Measurements from ENCODE around the gene RPL29.
"Not testable (repeated sequence)": the region's sequence is repeated elsewhere in the genome, so short reads cannot be mapped to it uniquely, and the experiment has no call there.

RPL29 gene

DNA sequence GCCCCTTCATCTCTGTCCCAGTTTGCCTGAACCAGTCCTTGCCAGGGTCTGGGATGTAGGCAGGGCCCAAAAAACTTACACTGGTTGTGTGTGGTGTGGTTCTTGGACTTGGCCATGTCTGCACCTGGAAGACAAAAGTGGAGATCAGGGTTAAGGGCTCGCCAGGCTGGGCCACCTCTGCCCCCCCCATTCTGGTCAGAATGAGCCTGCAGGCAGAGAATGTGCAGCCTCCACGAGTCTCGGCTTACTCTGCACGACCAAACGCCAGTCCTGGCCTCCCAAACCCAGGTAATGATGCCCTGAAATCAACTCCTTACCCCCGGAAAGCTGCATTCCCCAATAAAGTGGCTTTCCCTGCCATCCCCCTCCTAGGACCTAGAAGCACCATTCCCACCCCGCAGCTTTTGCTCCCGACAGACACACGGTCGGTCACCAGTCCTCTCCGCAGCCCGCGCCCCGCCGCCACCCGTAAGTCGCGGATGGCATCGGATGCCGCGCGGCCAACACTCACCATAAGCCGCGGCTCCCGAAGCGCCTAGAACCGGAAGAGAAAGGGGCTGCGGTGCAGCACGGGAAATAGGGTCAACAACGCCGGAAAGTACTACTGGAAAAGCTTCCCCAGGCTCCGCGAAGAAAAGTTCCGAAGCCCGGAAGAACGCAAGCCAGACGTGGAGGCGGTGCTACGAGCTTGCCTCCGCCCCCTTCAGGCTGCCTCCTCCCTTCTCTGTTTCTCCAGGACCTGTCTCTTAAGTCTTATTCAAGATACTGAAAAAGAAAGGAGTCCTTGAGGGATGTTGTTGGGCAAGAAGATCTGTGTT is at the start of gene RPL29:
RPL29 (minus strand) TSS at position 550 of the 818 bp plus-strand sequence; CDS start at position 116, 434 bp downstream.
- peak; percentile 81 to 94 for DNase-seq

DNA sequence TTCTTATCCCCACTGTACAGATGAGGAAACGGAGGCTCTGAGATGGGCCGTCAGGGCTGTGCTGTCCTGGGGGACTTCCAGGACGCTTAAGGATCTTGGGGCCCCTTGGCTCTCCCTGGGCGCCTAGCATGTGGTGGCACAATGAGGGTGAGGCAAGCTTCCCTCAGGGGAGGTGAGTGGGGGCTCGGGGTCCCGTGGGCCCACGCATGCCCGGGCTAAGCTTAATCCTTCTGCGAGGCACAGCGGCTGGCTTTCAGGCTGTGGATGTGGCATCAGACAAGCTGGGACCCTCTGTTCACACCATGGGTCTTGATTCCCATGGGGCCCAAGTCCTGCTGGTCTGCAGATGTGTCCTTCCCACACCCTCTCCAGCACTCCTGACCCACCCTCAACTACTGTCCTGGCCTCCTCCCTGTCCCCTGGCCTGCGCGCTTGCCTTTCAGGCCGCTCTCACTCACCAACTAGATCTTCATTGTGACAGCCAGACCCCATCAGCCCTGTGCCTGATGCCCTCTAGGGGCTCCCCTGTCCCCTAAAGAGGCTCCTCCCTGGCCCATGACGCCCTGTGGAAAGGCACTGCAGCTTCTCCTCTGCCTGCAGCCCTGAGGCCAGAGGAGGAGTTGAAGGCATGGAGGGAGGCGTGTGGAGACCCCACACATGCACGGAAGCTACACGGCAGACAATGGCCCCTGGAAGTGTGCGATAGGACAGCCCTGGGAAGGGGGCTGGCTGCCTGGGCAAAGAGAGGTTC is 49.3 kb upstream of the RPL29 start:
- DNase-seq: peak in 1 of 2 experiments; percentile 49

DNA sequence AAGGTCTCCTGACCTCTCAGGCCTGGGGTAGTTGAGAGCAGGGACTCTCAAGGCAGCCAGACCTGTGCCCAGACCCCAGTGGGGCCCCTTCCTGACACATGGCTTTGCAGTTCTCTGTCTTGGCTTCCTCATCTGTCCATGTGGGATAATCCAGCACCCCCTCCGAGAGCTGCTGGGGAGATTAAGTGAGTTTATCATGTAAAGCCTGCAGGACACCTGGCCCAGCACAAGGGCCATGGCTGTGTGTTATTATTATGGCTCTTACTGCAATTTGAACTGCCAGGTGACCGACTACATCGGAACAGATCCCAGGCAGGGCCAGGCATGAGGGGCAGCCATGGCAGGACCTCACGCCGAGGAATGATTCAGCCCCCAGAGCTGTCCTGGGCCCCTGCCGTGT is 48.1 kb upstream of the RPL29 start:
- peak; percentile 69 to 92 for DNase-seq

DNA sequence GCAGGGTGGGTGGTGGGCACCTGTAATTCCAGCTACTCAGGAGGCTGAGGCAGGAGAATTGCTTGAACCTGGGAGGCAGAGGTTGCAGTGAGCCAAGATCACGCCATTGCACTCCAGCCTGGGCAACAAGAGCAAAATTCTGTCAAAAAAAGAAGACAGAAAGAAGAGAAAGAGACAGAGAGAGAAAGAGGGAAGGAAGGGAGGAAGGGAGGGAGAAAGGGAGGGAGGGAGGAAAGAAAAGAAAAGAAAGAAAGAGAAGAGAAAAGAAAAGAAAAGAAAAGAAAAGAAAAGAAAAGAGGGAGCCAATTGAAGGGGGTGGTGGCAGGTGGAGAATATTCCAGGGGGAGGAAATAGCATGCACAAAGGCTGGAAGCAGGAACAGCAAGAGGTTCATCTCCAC is 47.3 kb upstream of the RPL29 start:
- not testable (repeated sequence) for DNase-seq

DNA sequence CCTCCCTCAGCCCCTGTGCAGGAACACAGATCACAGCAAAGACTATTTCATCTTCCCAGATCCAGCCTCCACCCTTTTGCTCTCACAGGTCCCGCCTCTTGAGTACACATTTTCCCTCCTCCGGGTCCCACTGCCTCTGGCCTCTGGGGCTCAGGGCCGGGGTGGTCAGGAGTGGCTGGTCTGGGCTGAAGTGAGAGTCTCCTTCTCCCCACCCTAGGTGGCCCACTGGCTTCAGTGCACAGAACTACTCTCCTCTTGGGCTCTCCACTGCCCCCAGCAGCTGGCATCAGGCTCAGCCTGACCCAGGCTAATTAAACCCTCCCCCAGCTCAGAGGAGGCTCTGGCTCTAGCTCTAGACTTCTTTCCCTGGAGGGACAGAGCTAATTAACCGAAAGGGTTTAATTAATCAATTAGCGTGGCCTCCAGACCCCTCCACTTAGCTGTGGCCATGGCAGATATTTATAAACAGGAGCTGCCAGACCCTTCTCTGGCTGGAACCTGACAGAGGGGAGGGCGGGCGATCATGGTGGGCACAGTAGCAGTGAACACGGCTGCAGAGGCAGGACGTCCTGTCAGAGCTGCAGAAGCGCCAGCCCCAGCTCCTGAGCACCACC is 45.5 kb upstream of the RPL29 start:
- peak; percentile 41 to 66 for DNase-seq

DNA sequence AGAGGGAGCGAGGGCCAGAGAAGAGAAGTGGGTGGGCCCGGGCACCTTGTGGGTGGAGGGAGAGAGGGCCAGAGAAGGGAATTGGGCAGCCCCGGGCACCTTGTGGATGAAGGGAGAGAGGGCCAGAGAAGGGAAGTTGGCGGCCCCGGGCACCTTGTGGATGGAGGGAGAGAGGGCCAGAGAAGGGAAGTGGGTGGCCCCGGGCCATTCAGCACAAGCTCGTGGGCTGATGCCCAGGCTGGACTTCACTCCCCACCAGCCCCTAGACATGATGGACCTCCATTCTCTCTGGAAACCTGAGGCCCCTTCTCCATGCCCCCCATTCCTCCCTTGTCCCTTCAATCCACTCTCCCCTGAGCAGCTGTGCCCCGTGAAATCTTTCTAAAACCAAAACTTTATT is 44.9 kb upstream of the RPL29 start:
- no peak for DNase-seq

DNA sequence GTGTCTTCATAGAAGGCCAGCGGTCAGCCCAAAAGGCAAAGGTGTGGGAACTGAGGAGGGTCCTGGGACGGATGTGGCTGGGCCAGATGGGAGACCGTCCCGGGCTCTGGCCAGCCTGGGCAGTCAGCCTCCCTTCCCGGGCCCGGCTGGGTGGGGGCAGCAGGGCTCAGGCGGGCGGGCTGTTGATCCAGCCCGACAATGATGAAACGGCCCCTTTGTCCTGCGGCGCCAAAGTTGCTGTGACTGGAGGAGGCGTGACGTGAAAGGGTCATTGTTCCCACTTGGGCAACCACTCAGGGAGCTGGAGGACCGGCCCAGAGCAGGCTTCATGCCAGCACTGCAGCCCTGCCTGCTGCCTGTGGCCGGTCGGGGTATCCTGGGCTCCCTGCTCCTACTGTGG is 44.2 kb upstream of the RPL29 start:
- DNase-seq: no peak

DNA sequence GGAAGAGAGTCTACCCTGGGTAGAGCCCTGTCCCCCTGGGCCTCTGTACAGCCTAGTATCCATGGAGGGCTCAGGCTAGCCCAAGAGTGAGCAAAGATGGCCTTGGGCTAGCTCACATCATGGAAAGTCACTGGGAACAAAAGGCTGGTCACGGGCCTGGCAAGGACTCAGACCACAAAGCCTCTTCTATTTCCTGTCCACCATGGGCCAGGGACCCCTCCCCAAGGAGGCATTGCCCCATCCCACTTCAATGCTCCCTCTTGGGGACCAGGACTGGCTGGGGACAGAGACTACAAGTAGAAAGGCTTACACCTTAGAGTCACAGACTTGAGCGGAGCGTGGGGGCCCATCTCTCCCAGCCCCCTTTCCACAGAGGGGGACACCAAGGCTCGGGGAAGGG is 43.7 kb upstream of the RPL29 start:
- DNase-seq: no peak

DNA sequence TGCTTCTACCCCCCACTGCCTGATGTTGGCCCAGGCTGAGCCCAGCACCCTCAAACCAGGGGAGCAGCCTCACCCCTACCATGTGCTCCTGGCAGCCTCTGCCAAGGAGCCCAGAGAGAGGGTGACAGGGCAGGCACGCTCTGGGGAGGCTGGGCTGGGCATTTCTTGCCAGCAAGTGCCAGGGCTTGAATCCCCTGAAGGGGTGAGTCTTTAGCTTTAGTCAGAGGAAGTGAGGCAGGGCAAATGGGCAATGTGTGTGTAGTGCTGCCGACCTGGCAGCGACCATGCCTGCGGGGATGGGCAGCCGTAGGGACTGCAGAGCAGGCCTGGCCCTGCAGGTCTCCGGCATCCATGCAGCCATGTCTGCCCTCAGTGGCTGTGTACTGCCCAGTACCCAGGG is 42.5 kb upstream of the RPL29 start:
- DNase-seq: no peak

DNA sequence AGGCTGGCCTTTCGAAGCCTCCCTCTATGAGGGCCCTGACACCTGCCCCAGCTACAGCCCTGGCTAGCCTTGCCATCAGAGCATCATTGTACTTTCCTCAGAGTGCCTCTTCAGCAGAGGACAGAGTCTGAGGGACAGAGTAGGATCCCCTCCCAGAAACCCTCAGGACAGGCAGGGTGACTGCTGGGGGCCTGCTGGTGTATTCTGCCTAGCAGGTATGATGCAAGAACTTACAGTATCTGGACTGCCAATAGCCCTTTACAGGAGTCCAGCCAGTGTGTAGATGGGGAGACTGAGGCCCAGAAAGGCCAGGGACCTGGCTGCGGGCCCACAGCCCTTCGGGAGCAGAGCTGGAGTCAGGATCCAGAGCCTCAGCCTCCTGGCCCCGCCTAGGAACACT is 41.6 kb upstream of the RPL29 start:
- DNase-seq: no peak

DNA sequence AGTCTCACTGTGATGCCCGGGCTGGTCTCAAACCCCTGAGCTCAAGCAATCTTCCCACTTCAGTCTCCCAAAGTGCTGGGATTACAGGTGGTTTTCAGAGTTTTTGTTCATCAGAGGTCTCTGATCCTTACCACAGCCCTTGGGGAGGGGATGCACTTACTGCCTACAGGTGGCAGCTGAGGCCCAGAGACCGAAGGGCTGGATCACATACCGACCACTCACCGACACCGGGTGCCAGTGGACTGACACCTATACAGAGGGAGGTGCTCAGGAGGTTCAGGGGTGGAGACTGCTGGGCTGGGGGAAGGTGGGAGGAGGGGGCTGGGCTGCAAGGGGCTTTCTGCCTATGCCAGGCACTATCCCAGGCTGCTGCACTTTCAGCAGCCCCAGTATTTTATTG is 41.1 kb upstream of the RPL29 start:
- DNase-seq: no peak

DNA sequence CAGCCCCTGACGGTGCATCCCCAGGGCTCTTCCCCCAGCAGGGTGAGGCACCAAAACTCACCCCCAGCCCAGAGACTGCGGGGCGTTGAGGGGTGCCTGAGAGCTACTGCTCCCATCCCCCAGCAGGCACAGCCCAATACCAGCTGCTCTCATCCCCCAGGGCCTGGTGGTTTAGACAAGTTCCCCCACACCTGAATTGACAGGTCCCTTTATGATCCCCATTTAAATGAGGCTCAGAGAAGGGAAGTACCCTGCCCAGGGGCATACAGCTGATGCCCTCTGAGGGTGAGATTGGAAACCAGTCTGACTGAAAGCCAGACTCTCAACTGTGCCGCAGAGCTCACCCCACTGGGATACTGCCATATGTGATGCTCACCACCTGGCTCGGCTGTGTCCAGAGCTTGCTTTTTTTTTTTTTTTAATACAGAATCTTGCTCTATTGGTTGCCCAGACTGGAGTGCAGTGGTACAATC is 40.6 kb upstream of the RPL29 start:
- DNase-seq: peak; percentile 66 to 86

DNA sequence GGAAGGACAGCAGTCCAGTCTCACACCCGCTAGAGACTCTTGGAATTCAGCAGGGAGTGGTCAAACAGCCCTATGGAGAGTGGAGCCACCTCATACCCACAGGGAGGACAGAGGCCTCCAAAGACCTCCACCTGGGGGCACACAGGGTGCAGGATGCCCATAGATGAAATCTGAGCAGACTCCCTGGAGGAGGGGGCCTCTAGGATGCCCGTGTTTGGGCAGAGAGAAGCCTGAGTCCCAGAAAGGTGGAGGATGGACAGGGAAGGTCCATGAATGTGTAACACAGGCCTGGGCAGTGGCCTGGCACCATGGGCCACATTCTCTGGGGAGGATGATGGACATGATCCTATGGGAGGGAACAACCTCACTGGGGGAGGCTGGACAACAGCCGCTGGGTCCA is 39.0 kb upstream of the RPL29 start:
- DNase-seq: no peak

DNA sequence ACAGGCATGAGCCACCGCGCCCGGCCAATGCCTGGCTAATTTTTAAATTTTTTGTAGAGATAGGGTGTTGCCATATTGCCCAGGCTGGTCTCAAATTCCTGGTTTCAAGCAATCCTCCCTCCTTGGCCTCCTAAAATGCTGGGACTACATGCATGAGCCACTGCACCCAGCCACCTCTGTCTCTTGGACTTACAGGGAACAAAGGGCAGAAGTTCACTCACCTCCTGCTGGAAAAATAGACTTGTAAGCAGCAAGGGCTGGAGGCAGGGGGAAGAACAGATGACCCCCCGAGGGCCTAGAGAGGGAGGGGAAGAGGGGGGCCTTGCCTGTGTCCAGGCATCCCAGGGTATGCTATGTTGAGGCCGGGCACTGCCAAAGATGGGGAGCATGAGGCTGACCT is 38.5 kb upstream of the RPL29 start:
- DNase-seq: no peak

DNA sequence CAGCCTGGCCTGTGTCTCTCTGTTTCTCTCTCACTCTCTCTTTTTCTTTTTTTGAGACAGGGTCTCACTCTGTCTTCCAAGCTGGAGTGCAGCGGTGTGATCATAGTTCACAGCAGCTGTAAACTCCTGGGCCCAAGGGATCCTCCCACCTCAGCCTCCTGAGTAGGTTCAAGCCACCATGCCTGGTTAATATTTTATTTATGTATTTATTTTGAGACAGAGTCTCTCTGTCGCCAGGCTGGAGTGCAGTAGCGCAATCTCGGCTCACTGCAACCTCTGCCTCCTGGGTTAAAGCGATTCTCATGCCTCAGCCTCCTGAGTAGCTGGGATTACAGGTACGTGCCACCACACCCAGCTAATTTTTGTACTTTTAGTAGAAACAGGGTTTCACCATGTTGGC is 38.1 kb upstream of the RPL29 start:
- not testable (repeated sequence) for DNase-seq

DNA sequence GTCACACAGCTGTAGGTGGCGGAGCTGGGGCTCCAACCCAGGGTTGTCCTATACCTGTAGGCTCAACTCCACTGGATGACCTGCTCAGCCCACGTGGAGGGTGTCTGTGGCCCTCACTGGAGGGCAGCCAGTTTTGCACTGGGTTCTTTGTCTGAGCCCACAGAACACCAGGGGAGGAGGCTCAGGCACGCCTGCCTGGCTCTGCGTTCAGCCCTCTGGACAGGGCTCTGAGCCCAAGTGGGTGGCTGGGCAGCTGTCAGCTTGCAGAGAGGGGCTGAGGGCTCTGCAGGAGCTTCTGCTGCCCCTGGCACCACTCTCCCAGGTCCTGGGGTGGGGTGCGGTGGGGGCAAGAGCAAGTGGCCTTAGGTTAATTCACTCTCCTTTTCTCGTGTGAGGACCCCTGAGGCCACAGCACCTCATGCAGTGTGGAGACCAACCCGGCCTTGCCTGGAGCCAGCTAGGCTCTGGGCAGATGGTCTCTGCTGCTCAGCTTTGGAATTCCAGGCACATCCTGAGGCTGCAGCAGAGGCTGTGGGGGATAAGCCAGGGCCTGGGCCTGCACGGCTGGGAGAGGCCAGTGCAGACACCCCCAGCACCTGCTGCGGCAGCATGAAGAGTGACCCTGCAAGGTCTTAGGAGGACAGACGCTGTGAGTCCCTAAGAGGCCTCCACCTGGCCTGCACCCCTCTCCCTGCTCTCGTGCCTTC is 37.2 kb upstream of the RPL29 start:
- DNase-seq: peak; percentile 93 to 97

DNA sequence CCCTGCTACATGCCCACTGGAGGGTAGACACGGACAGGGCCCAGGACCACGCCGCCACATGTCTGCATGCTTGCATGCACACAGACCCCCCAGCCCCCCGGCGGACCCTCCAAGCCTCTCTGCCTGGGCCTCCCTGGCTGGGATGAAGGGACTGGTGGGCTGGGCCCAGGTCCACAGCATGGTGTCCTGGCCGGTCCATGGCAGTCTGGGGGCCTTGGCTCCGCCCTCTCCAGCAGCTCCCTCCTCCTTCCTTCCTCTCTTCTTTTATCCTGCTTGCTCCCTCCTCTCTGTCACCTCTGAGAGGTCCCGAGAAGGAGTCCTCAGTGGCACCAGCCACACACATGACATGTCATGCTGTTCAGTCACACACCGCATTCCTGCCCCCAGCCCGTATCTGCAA is 36.2 kb upstream of the RPL29 start:
- no peak for DNase-seq

DNA sequence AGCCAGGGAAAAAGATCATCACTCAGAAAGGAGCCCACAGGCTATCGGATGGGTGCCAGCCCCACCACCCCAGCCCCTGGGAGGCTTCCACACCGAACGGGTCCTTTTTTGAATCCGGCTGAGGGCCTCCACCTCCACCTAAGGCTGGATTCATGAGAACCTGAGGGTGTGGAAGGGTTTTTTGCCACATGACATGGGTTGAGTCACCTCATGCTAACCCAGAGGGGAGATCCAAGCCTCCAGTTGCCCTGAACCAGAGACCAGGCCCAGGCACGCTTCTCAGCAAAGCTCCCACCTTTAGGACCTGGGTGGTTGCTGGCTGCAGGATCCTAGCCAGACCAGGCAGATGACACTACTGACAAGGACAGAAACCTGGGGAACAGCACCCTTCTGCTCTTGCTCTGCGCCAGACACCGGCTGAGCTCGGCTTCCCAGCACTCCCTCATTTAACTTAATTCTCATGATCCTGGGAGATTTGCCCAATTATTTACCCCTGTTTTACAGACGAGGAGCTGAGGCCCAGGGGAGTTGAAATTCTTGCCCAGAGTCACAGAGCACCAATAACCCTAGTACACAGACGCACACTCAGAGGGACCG is 35.1 kb upstream of the RPL29 start:
- DNase-seq: no peak

DNA sequence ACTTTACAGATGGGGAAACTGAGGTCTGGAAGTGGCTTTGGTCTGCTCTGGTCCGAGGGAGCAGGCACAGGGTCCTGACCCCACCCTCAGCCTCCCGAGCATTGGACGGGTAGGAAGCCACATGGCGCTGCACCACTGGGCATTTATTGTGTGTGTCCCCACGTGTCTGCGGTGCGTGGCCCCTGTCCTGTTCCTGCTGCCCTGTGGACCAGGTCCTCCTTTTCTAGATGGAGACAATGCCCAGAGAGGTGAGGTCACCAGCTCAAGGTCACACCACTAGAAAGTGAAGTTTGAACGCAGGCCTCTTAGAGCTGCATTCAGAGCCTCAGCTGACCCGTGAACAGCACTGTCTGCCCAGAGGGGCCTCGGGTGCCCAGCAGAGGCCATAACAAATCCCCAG is 33.8 kb upstream of the RPL29 start:
- DNase-seq: no peak

DNA sequence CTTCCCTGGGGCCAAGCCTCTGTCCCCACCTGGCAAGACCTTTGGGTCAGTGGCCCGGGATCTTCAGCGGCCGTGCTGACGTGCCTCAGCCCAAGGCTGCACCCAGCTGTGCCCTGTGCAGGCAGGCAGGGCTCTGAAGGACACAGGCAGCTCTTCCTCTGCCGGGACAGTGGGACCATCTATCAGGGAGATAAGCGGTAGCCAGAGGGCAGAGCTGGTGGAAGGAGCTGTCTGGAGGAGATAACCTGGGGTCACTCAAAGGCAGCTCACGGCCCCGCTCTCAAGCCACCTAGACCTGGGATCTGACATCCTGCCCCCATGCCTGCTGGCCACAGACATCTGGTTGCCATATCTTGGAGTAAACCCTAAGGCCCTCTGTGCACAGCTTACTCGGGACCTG is 33.4 kb upstream of the RPL29 start:
- DNase-seq: no peak

DNA sequence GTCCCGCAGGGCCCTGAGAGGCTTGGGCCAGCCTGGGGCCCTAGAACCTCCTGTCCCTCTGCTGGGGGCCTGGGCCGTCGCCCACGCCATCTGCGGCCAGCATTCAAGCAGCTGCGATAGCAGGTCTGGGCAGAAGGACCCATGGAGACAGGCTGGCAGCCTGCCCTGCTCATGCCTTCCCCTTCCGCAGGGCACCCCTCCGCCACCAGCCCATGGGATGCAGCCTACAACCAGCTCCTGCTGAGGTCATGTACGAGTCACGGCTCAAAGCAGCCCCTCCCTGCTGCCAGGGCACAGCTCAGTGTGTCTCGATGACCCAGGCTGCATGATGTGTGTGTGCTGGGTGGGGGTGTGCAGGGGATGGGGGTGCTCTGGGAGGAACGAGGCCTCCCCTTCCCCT is 32.9 kb upstream of the RPL29 start:
- DNase-seq: peak; percentile 30 to 76

DNA sequence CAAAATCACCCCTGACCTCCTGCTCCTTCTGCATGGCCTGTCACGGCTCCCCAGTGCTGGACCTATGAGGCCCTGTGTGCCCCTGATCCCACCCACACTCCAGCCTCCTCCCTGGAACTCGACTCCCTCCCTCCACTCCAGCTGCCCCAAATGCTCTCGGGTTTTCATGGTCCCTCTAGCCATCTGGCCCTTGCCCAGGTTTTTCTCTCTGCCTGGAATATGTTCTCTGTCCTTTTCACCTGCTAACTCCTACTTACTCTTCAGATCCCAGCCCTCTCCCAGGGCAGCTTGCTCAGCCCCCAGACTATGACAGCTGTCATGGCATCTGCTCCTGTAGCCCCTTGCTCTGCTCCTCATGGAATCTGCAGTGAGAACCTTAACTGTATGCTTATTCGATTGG is 30.3 kb upstream of the RPL29 start:
- DNase-seq: peak; percentile 97 to 98

DNA sequence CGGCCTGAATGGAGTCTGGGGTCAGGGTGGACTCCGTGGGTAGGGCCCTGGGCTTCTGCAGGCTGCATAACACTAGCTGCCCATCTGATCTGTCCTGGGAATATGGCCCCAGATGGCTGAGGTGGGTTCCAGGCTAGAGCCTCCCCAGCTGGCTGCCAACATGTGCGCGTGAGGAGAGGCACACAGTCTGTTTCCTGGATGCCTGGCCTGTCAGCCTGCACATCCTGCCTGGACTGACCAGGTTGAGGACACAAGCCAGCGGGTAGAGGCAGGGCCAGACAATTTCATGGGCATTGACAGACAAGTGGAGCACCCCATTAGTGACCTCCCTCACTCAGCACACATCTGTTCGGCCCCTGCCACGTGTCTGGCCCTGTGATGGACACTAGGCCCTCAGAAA is 29.8 kb upstream of the RPL29 start:
- peak; percentile 71 to 90 for DNase-seq
